ENCODE results near the gene TM9SF1. TPM values are rescaled to one million over a fixed set of nuclear protein-coding genes. Genes with fewer than 3 reads are reported as not detected.

Gene TM9SF1
- total and polyA plus RNA-seq, 9 of the 15 experiments (the other 6 are each of a cell fraction or from before 2014, with no cell fraction given), result 5.3 to 20.3 (median 11.8) TPM

- ChIA-PET CTCF (ENCODE audit: low intra/inter-chr PET ratio) (no interaction called here), POLR2A (interaction anchor here (0.6 to 3.2 kb wide), 4 partner anchors 14 to 233 kb away, joined by 3 to 21 read pairs (median 14); partner anchors contain the start of genes CHMP4A and MDP1)
- H3K4me3 ChIP-seq, result peak overlapping the region; percentile 67; the same call in 1 of the 2 replicates
- WGBS (ENCODE audit: insufficient coverage, low coverage, missing lambda C conversion rate), result 89% methylated on average over 3 of the region's 7 CpGs
- H3K27me3 ChIP-seq (ENCODE audit: control insufficient read depth in 2 of 2, insufficient read depth in 2 of 2, low read length in 2 of 2), result no peaks in the 10 kb centered on the region
- H3K9me1 ChIP-seq (ENCODE audit: control insufficient read depth, insufficient read depth, low read length), result no peaks in the 10 kb centered on the region
- no peaks in the 10 kb centered on the region for H4K20me1 ChIP-seq (replicated peaks; ENCODE audit: control insufficient read depth, insufficient read depth, low read length)
- no peaks in the 10 kb centered on the region for H3K9me3 ChIP-seq (replicated peaks; ENCODE audit: control insufficient read depth, insufficient read depth, low read depth, low read length)
- H3K27ac ChIP-seq (ENCODE audit: extremely low read depth, low read depth, low read length), result peak overlapping the region; percentile 97; the same call in 1 of the 3 replicates
- in situ Hi-C loops (cut with MboI), result no loop called here
- peaks cover 51% of the 10 kb centered on the region for H3K79me2 ChIP-seq (ENCODE audit: control insufficient read depth, insufficient read depth, low read length)
- H2AFZ ChIP-seq (ENCODE audit: low read depth, low read length), result 0 out of 2 replicates have a peak overlapping the region, but pooled peaks have one; percentile 98
- DNase-seq (ENCODE audit: extremely low read depth in 1 of 4, low spot score in 3 of 4), result no peak
- H3K36me3 ChIP-seq (ENCODE audit: control insufficient read depth, insufficient read depth, low read length), result peaks cover 30% of the 10 kb centered on the region; the same call in 2 of the 3 replicates
- H3K4me1 ChIP-seq (replicated peaks in 1 of 2; ENCODE audit: control insufficient read depth in 2 of 2, insufficient read depth in 2 of 2, low read length in 2 of 2), result peaks cover 6 to 16% of the 10 kb centered on the region in 2 experiments; a peak in 3 of 5 replicates
- FAIRE-seq, result no peak
- intact Hi-C loops (cut with micrococcal nuclease), result no loop called here
- no peak for ATAC-seq
- peak overlapping the region in 1 of 2 experiments; percentile 96; a peak in 3 of 4 replicates for H3K9ac ChIP-seq (ENCODE audit: insufficient read depth in 1 of 2, low read depth in 2 of 2, low read length in 2 of 2)
- TF ChIP-seq ZNF124 (CRISPR knock-in tag; IDR thresholded peaks at IDR 0.05) (no peak), ZNF766 (CRISPR knock-in tag; conservative IDR thresholded peaks at IDR 0.05) (peak; percentile 84), ZNF24 (IDR thresholded peaks at IDR 0.05) (no peak), ZNF239 (CRISPR knock-in tag; IDR thresholded peaks at IDR 0.05) (no peak)
- peak overlapping the region; percentile 86 for H3K4me2 ChIP-seq (ENCODE audit: insufficient read depth, low read length)
- BruUV-seq (replicated peaks), result TSS peak; percentile 51
Observed at GRCh38 chr14:24194186-24194872, 912 bp downstream of the TM9SF1 start.

- FAIRE-seq (no peak), DNase-seq (ENCODE audit: extremely low read depth in 1 of 4, low spot score in 3 of 4) (no peak), ATAC-seq (no peak)
- BruUV-seq (replicated peaks), result no TSS peak
- Histone ChIP-seq H3K36me3 (ENCODE audit: control insufficient read depth, insufficient read depth, low read length) (peaks cover 31% of the 10 kb centered on the region; the same call in 2 of the 3 replicates), H3K27ac (ENCODE audit: extremely low read depth, low read depth, low read length) (no peak overlapping the region), H3K9me1 (ENCODE audit: control insufficient read depth, insufficient read depth, low read length) (peaks cover 2% of the 10 kb centered on the region), H3K9me3 (replicated peaks; ENCODE audit: control insufficient read depth, insufficient read depth, low read depth, low read length) (no peaks in the 10 kb centered on the region), H3K9ac (ENCODE audit: insufficient read depth in 1 of 2, low read depth in 2 of 2, low read length in 2 of 2) (no peak overlapping the region), H3K27me3 (ENCODE audit: control insufficient read depth in 2 of 2, insufficient read depth in 2 of 2, low read length in 2 of 2) (no peaks in the 10 kb centered on the region), H4K20me1 (replicated peaks; ENCODE audit: control insufficient read depth, insufficient read depth, low read length) (peaks cover 4% of the 10 kb centered on the region; the same call in 1 of the 2 replicates), H2AFZ (ENCODE audit: low read depth, low read length) (no peak overlapping the region), H3K4me2 (ENCODE audit: insufficient read depth, low read length) (no peak overlapping the region), H3K79me2 (ENCODE audit: control insufficient read depth, insufficient read depth, low read length) (peaks cover 53% of the 10 kb centered on the region), H3K4me1 (replicated peaks in 1 of 2; ENCODE audit: control insufficient read depth in 2 of 2, insufficient read depth in 2 of 2, low read length in 2 of 2) (peaks cover 6 to 23% of the 10 kb centered on the region in 2 experiments; a peak in 3 of 5 replicates), H3K4me3 (no peak overlapping the region)
- in situ Hi-C loops (cut with MboI) (no loop called here), intact Hi-C loops (cut with micrococcal nuclease) (no loop called here)
- ChIA-PET POLR2A (no interaction called here), CTCF (ENCODE audit: low intra/inter-chr PET ratio) (no interaction called here)
- 99% methylated on average over 10 of the region's 15 CpGs for WGBS (ENCODE audit: insufficient coverage, low coverage, missing lambda C conversion rate)
- TF ChIP-seq CBFB (CRISPR knock-in tag; IDR thresholded peaks at IDR 0.05) (no peak), SRSF9 (IDR thresholded peaks at IDR 0.05; ENCODE audit: borderline replicate concordance, low read depth, low read length) (no peak), RUNX1 (IDR thresholded peaks at IDR 0.05; ENCODE audit: low read depth) (no peak), FOXJ2 (tag; IDR thresholded peaks at IDR 0.05) (no peak), CHAMP1 (IDR thresholded peaks at IDR 0.05) (no peak), TFE3 (CRISPR knock-in tag; IDR thresholded peaks at IDR 0.05) (no peak), DDX20 (tag; IDR thresholded peaks at IDR 0.05; ENCODE audit: low read depth) (no peak), KAT7 (CRISPR knock-in tag; IDR thresholded peaks at IDR 0.05; ENCODE audit: borderline replicate concordance) (no peak)
Observed at GRCh38 chr14:24192933-24193332, 2.3 kb downstream of the TM9SF1 start.
